Ascending aorta (tissue), 2 donors: ENCODE results near the gene M1AP. TPM values are rescaled to one million over a fixed set of nuclear protein-coding genes. Genes with fewer than 3 reads are reported as not detected.

Experiments
- DNase-seq, 2 donors: peaks; one replicate each; pipeline ENCODE4 v3.0.0-alpha.2; 2019; ENCODE audit warnings: low spot score in 2 of 2
- H3K27ac ChIP-seq, 2 donors: fragments of 200-600 bp; sonication (generic); one replicate each; pipeline ENCODE4 v1.5.1; 2016 to 2017; ENCODE audit warnings: mild to moderate bottlenecking in 1 of 2
- H3K27me3 ChIP-seq: fragments of 200-600 bp; sonication (generic); one replicate; pipeline ENCODE4 v1.5.1; 2017
- H3K36me3 ChIP-seq, 2 donors: fragments of 200-600 bp; sonication (generic); one replicate each; pipeline ENCODE4 v1.5.1; 2016
- H3K4me1 ChIP-seq, 2 donors: fragments of 200-600 bp; sonication (generic); one replicate each; pipeline ENCODE4 v1.5.1; 2016 to 2017; ENCODE audit warnings: mild to moderate bottlenecking in 1 of 2
- H3K4me3 ChIP-seq, 2 donors: fragments of 200-600 bp; sonication (generic); one replicate each; pipeline ENCODE4 v1.5.1; 2016 to 2017; ENCODE audit warnings: mild to moderate bottlenecking in 1 of 2
- H3K9me3 ChIP-seq, 2 donors: fragments of 200-600 bp; sonication (generic); one replicate each; pipeline ENCODE4 v1.5.1; 2016
- intact Hi-C: fragments of 100-400 bp; cut with DNase I; formaldehyde crosslinking; loops from one replicate; pipeline ENCODE4 v1.15.1; 2023
- total RNA-seq: library from RNA; depleted of rRNA; stranded (reverse); fragments of >200 nt; gene quantifications from one replicate; pipeline ENCODE4 v1.1.0, GENCODE V29; 2016
- TF ChIP-seq, protein P1 (sequence below), 3 experiments: fragments of 200-600 bp in 2 of 3; fragments of 450-650 bp in 1 of 3; sonication (generic) in 2 of 3; IDR thresholded peaks; one replicate each; pipeline ENCODE4 v1.5.1; 2016 to 2019; ENCODE audit warnings: antibody characterized with exemption in 3 of 3, mild to moderate bottlenecking in 1 of 3, moderate library complexity in 1 of 3

The M1AP gene
- total RNA-seq, 1 donor from 2014 or later: not detected

DNA sequence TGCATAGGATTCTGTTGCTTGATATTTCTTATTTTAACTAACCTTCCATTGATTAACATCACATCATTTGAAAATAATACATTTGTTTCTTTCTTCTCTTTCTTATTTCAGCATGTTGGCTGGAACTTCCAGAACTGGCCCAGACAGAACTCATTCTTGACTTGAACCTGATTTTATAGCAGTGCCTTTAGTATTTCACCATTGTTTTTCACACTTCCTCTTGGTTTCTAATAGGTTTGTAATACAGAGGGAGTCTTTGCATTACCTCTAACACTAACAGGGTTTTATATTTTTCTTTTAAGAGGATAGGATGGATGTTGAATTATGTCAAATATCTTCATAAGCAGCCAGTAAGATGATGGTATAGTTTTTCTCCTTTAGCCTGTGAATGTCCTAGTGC is 45.1 kb upstream of the M1AP start:
- intact Hi-C loops: loop anchor here (10.0 kb wide), 1 partner anchor 712 kb away; no protein-coding TSS in a partner anchor

DNA sequence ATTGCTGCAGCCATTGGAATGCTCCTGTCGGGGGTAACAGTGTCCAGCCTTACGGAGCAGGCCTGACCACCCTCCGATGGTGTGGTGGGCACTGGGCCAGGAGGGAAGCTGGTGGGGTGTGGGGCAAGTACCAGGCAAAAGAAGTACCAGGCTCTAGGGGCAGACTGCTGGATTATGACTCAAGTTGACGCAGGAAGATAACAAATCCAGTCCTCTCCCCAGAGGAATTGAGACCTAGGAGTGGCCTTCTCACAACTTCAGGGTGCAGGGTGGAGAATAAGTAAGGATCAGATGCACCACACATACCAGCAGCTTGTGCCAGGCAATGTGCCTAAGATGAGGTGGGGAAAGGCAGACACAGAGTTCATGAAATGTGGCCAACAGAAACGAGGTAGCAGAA is 43.8 kb upstream of the M1AP start:
- Histone ChIP-seq H3K27me3 (no peaks in the 10 kb centered on the region), H3K9me3 (no peaks in the 10 kb centered on the region), H3K27ac (no peak overlapping the region), H3K4me1 (no peaks in the 10 kb centered on the region), H3K4me3 (no peak overlapping the region), H3K36me3 (no peaks in the 10 kb centered on the region)
- TF ChIP-seq, protein P1, sequence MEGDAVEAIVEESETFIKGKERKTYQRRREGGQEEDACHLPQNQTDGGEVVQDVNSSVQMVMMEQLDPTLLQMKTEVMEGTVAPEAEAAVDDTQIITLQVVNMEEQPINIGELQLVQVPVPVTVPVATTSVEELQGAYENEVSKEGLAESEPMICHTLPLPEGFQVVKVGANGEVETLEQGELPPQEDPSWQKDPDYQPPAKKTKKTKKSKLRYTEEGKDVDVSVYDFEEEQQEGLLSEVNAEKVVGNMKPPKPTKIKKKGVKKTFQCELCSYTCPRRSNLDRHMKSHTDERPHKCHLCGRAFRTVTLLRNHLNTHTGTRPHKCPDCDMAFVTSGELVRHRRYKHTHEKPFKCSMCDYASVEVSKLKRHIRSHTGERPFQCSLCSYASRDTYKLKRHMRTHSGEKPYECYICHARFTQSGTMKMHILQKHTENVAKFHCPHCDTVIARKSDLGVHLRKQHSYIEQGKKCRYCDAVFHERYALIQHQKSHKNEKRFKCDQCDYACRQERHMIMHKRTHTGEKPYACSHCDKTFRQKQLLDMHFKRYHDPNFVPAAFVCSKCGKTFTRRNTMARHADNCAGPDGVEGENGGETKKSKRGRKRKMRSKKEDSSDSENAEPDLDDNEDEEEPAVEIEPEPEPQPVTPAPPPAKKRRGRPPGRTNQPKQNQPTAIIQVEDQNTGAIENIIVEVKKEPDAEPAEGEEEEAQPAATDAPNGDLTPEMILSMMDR (IDR thresholded peaks at IDR 0.05): no peak
- no peak for DNase-seq
- intact Hi-C loops: loop anchor here (10.0 kb wide), 1 partner anchor 713 kb away; no protein-coding TSS in a partner anchor

More for the DNA sequence above, 45.1 kb upstream of the M1AP start:
- no peak overlapping the region for H3K27ac ChIP-seq
- TF ChIP-seq, protein P1 (IDR thresholded peaks at IDR 0.05): no peak
- no peaks in the 10 kb centered on the region for H3K27me3 ChIP-seq
- no peaks in the 10 kb centered on the region for H3K9me3 ChIP-seq
- no peaks in the 10 kb centered on the region for H3K36me3 ChIP-seq
- no peak overlapping the region for H3K4me3 ChIP-seq
- no peaks in the 10 kb centered on the region for H3K4me1 ChIP-seq
- no peak for DNase-seq

DNA sequence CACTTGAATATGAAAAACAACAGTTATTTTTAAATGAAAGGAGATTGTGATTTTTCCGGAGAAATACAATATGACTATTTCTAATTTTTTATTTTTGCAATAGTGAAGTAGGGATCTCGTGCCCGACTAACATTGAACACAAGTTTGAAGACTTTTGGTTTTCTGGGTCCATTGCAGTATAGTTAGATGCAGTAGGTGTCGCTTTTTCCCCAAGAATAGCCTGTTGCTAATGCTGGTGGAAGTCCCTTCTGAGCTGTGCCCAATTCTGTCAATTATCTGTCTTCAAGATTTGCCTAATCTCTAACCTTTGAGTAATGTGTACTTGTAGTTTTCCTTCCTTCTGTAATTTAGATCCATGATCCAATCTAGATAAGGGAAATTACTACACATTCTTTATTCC is 42.4 kb upstream of the M1AP start:
- H3K27me3 ChIP-seq: no peaks in the 10 kb centered on the region
- H3K27ac ChIP-seq: no peak overlapping the region
- no peaks in the 10 kb centered on the region for H3K9me3 ChIP-seq
- H3K4me1 ChIP-seq: no peaks in the 10 kb centered on the region
- TF ChIP-seq, protein P1 (IDR thresholded peaks at IDR 0.05): peak; percentile 33 to 69 (median 36)
- no peak for DNase-seq
- intact Hi-C loops: loop anchor here (1.0 to 10.0 kb wide), 2 partner anchors 186 to 714 kb away; no protein-coding TSS in a partner anchor
- H3K36me3 ChIP-seq: no peaks in the 10 kb centered on the region
- H3K4me3 ChIP-seq: no peak overlapping the region

DNA sequence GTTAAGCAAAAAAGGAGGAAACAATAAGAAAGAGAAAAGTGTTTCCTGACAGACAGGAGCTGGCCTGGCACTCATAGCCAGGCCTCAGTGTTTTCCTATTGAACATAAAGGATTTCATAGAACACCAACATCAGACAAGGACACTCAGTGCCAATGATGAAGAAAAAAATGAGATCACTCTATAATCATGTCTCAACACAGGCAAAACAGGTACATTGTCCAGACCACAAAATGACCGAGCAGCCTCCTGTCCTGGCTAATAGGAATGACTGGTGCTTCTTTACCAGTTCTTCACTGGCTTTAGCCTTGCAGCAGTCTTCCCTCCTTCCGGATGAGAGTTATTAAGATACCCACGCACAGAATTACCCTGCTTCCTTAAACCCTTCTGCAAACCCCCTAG is 41.5 kb upstream of the M1AP start:
- no peaks in the 10 kb centered on the region for H3K4me1 ChIP-seq
- TF ChIP-seq, protein P1 (IDR thresholded peaks at IDR 0.05): no peak
- no peaks in the 10 kb centered on the region for H3K27me3 ChIP-seq
- no peak for DNase-seq
- H3K27ac ChIP-seq: no peak overlapping the region
- intact Hi-C loops: loop anchor here (1.0 to 10.0 kb wide), 2 partner anchors 187 to 715 kb away; no protein-coding TSS in a partner anchor
- no peak overlapping the region for H3K4me3 ChIP-seq
- no peaks in the 10 kb centered on the region for H3K9me3 ChIP-seq
- no peaks in the 10 kb centered on the region for H3K36me3 ChIP-seq

DNA sequence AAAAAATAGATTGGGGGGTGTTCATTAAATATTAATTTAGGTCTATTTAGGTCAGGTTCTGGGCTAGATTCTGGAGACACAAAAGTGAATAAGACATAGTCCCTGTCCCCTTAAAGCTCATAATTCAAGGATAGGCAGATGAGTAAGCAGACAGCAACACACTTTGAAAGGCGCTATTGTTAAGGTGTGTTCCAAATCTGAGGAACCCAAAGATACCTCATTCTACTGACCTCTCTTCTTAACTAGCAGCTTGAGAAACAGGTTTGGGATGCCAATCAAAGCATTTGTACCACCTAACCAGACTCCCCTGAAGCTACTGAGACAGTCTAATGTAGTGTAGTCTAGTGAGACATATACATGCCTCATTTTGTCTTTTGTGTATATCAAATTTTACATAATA is 40.8 kb upstream of the M1AP start:
- intact Hi-C loops: no loop called here
- Histone ChIP-seq H3K27me3 (no peaks in the 10 kb centered on the region), H3K27ac (no peak overlapping the region), H3K9me3 (no peaks in the 10 kb centered on the region), H3K4me3 (no peak overlapping the region), H3K4me1 (no peaks in the 10 kb centered on the region), H3K36me3 (no peaks in the 10 kb centered on the region)
- TF ChIP-seq, protein P1 (IDR thresholded peaks at IDR 0.05): no peak
- no peak for DNase-seq

DNA sequence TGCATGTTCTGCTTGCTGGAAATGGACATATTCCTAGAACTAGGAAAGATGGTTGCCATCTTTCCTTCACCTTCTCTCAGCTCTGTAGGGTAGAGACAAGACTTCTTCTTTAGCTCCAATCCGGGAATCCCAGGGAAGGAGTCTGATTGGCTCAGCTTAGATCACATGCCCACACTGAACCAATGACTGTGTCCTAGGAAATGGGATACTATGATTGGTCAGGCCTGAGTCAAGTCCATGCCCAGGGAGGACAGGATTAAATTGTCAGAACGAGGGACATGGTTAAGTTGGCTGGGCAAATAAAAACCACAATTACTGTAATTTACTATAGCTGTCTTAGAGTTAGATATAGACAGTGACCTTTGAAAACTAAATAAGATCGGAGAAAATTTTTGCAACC is 37.3 kb upstream of the M1AP start:
- intact Hi-C loops: no loop called here

More for the DNA sequence above, 37.3 kb upstream of the M1AP start:
- TF ChIP-seq, protein P1 (IDR thresholded peaks at IDR 0.05): no peak
- no peak for DNase-seq
- peaks cover 0 to 2% of the 10 kb centered on the region in 2 donors for H3K36me3 ChIP-seq
- no peaks in the 10 kb centered on the region for H3K27me3 ChIP-seq
- H3K4me1 ChIP-seq: no peaks in the 10 kb centered on the region
- no peak overlapping the region for H3K27ac ChIP-seq
- H3K4me3 ChIP-seq: no peak overlapping the region
- no peaks in the 10 kb centered on the region for H3K9me3 ChIP-seq
